ENCODE data around the gene TEKT3. TPM values are rescaled to one million over a fixed set of nuclear protein-coding genes. Genes with fewer than 3 reads are reported as not detected.

Gene TEKT3
- polyA plus RNA-seq, 1 of the 3 experiments (the other 2 are of a cell fraction): 0.62 TPM

GRCh38 chr17:15379659-15380058 lies 38.3 kb upstream of the TEKT3 start:
- no peaks in the 10 kb centered on the region for H3K36me3 ChIP-seq (replicated peaks in 1 of 2; ENCODE audit: control insufficient read depth in 1 of 2, insufficient read depth in 2 of 2, low read length in 1 of 2)
- no peak for TF ChIP-seq GABPA (IDR thresholded peaks at IDR 0.05; ENCODE audit: low read depth)
- TF ChIP-seq, protein P1, sequence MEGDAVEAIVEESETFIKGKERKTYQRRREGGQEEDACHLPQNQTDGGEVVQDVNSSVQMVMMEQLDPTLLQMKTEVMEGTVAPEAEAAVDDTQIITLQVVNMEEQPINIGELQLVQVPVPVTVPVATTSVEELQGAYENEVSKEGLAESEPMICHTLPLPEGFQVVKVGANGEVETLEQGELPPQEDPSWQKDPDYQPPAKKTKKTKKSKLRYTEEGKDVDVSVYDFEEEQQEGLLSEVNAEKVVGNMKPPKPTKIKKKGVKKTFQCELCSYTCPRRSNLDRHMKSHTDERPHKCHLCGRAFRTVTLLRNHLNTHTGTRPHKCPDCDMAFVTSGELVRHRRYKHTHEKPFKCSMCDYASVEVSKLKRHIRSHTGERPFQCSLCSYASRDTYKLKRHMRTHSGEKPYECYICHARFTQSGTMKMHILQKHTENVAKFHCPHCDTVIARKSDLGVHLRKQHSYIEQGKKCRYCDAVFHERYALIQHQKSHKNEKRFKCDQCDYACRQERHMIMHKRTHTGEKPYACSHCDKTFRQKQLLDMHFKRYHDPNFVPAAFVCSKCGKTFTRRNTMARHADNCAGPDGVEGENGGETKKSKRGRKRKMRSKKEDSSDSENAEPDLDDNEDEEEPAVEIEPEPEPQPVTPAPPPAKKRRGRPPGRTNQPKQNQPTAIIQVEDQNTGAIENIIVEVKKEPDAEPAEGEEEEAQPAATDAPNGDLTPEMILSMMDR (IDR thresholded peaks at IDR 0.05): no peak
- no peak for TF ChIP-seq TCF12 (IDR thresholded peaks at IDR 0.05)
- no peak for TF ChIP-seq FOXM1 (IDR thresholded peaks at IDR 0.05; ENCODE audit: low read depth)
- no peak for TF ChIP-seq JUND (IDR thresholded peaks at IDR 0.05)
- no peak for TF ChIP-seq RAD21 (IDR thresholded peaks at IDR 0.05; ENCODE audit: low read length)
- TF ChIP-seq MEF2A (IDR thresholded peaks at IDR 0.05; ENCODE audit: borderline replicate concordance, low read depth): no peak
- H3K27me3 ChIP-seq (ENCODE audit: insufficient read depth): no peaks in the 10 kb centered on the region; the same call in 1 of the 2 replicates
- peaks cover 0 to 8% of the 10 kb centered on the region in 2 experiments; a peak in 2 of 4 replicates for H3K4me1 ChIP-seq (ENCODE audit: control insufficient read depth in 1 of 2, insufficient read depth in 2 of 2, low read depth in 1 of 2, low read length in 1 of 2)
- no peaks in the 10 kb centered on the region for H3K9me2 ChIP-seq
- POLR2A ChIA-PET: no interaction called here
- no peak overlapping the region for H3K9ac ChIP-seq
- H3F3A ChIP-seq (replicated peaks; ENCODE audit: insufficient read depth): no peaks in the 10 kb centered on the region
- H3K9me3 ChIP-seq: no peaks in the 10 kb centered on the region
- 80% methylated on average over 5 of the region's 5 CpGs for WGBS (ENCODE audit: low lambda C conversion rate)
- H4K20me1 ChIP-seq (ENCODE audit: insufficient read depth): no peaks in the 10 kb centered on the region
- H3K4me3 ChIP-seq (ENCODE audit: low read depth in 2 of 2, low read length in 1 of 2): no peak overlapping the region
- no peak overlapping the region for H2AFZ ChIP-seq (ENCODE audit: low read depth)
- no peak overlapping the region for H3K27ac ChIP-seq (ENCODE audit: low read depth in 2 of 2, low read length in 1 of 2)
- no peaks in the 10 kb centered on the region for H3K79me2 ChIP-seq (ENCODE audit: insufficient read depth)
- CTCF ChIA-PET: no interaction called here
- DNase-seq: no peak
- H3K4me2 ChIP-seq: no peak overlapping the region

GRCh38 chr17:15378243-15378642 lies 36.8 kb upstream of the TEKT3 start:
- Histone ChIP-seq H3K4me2 (no peak overlapping the region), H3K4me3 (ENCODE audit: low read depth in 2 of 2, low read length in 1 of 2) (no peak overlapping the region), H3K27me3 (ENCODE audit: insufficient read depth) (no peaks in the 10 kb centered on the region; the same call in 1 of the 2 replicates), H2AFZ (ENCODE audit: low read depth) (no peak overlapping the region), H3K4me1 (ENCODE audit: control insufficient read depth in 1 of 2, insufficient read depth in 2 of 2, low read depth in 1 of 2, low read length in 1 of 2) (no peaks in the 10 kb centered on the region), H3K9ac (no peak overlapping the region), H4K20me1 (ENCODE audit: insufficient read depth) (no peaks in the 10 kb centered on the region), H3K36me3 (replicated peaks in 1 of 2; ENCODE audit: control insufficient read depth in 1 of 2, insufficient read depth in 2 of 2, low read length in 1 of 2) (no peaks in the 10 kb centered on the region), H3F3A (replicated peaks; ENCODE audit: insufficient read depth) (no peaks in the 10 kb centered on the region), H3K9me2 (no peaks in the 10 kb centered on the region), H3K9me3 (no peaks in the 10 kb centered on the region), H3K79me2 (ENCODE audit: insufficient read depth) (no peaks in the 10 kb centered on the region), H3K27ac (ENCODE audit: low read depth in 2 of 2, low read length in 1 of 2) (no peak overlapping the region; a peak in 1 of 4 replicates)
- TF ChIP-seq RXRA (IDR thresholded peaks at IDR 0.05; ENCODE audit: borderline replicate concordance, low read depth) (no peak), MAX (IDR thresholded peaks at IDR 0.05; ENCODE audit: low read depth) (no peak), FOXM1 (IDR thresholded peaks at IDR 0.05; ENCODE audit: low read depth) (no peak), GATA2 (CRISPR knock-in tag; IDR thresholded peaks at IDR 0.05) (no peak), SMC3 (IDR thresholded peaks at IDR 0.05; ENCODE audit: low read depth, low read length) (no peak), POLR2AphosphoS5 (IDR thresholded peaks at IDR 0.05; ENCODE audit: low read depth, low read length) (no peak), JUND (IDR thresholded peaks at IDR 0.05) (no peak), TCF12 (IDR thresholded peaks at IDR 0.05) (no peak), ELF1 (IDR thresholded peaks at IDR 0.05) (no peak), EP300 (IDR thresholded peaks at IDR 0.05; ENCODE audit: borderline replicate concordance in 1 of 2, low read depth in 1 of 2, low read length in 1 of 2) (no peak), TAF1 (IDR thresholded peaks at IDR 0.05; ENCODE audit: borderline replicate concordance, low read depth, low read length) (no peak)
- TF ChIP-seq, protein P1 (IDR thresholded peaks at IDR 0.05): no peak
- TF ChIP-seq, protein P2, sequence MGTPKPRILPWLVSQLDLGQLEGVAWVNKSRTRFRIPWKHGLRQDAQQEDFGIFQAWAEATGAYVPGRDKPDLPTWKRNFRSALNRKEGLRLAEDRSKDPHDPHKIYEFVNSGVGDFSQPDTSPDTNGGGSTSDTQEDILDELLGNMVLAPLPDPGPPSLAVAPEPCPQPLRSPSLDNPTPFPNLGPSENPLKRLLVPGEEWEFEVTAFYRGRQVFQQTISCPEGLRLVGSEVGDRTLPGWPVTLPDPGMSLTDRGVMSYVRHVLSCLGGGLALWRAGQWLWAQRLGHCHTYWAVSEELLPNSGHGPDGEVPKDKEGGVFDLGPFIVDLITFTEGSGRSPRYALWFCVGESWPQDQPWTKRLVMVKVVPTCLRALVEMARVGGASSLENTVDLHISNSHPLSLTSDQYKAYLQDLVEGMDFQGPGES (IDR thresholded peaks at IDR 0.05; ENCODE audit: low read depth, low read length): no peak
- ChIA-PET POLR2A (no interaction called here), CTCF (interaction anchor here (2.2 kb wide), 1 partner anchor 125 kb away, joined by 8 read pairs; no protein-coding TSS in a partner anchor)
- DNase-seq: no peak
- 76% methylated on average over 4 of the region's 4 CpGs for WGBS (ENCODE audit: low lambda C conversion rate)

Measured in SK-N-SH (cell line).